Endothelial cell of umbilical vein (primary cell): ENCODE data around the gene IL13RA1.

Source experiments
- CTCF ChIP-seq, 2 donors: IDR thresholded peaks; 1 replicate in 1 of 2; 2 replicates in 1 of 2; pipeline ENCODE4 v1.5.1; 2011; ENCODE audit warnings: low read length in 2 of 2, mild to moderate bottlenecking in 2 of 2, moderate library complexity in 2 of 2, control low read depth in 1 of 2, inconsistent platforms in 1 of 2, low read depth in 1 of 2; ENCODE audit not compliant: insufficient read depth in 1 of 2; ENCODE audit errors: extremely low read depth in 1 of 2
- POLR2AphosphoS5 ChIP-seq: IDR thresholded peaks from 2 replicates; pipeline ENCODE4 v1.6.1; 2012; ENCODE audit warnings: low read depth, mild to moderate bottlenecking, control low read depth, low read length, moderate library complexity; ENCODE audit not compliant: insufficient read depth

GRCh38 chrX:118755633-118756032, 28.2 kb downstream of the IL13RA1 start:
- no peak for TF ChIP-seq POLR2AphosphoS5
- TF ChIP-seq CTCF (IDR thresholded peaks at IDR 0.05; ENCODE audit: extremely low read depth in 1 of 2, insufficient read depth in 1 of 2, low read depth in 1 of 2, low read length in 2 of 2) = no peak
